Pulmonary artery endothelial cell (primary cell): ENCODE data around the gene UBTD1. TPM values are rescaled to one million over a fixed set of nuclear protein-coding genes. Genes with fewer than 3 reads are reported as not detected.

Source experiments
- DNase-seq: peaks from one replicate; pipeline ENCODE4 v3.0.0-alpha.2; 2011; ENCODE audit warnings: low read depth, low spot score
- total RNA-seq: library from RNA; depleted of rRNA; stranded (reverse); fragments of >200 nt; gene quantifications from 2 replicates; pipeline ENCODE4 v1.2.3, GENCODE V29; 2014

Gene UBTD1
- total RNA-seq, 1 donor from 2014 or later, result 58.4 TPM

- no peak for DNase-seq
Observed at GRCh38 chr10:97611473-97611872, 112.7 kb downstream of the UBTD1 start.

GRCh38 chr10:97612386-97612785, 113.7 kb downstream of the UBTD1 start:
- DNase-seq, result no peak

GRCh38 chr10:97618285-97618684, 119.6 kb downstream of the UBTD1 start:
- no peak for DNase-seq

- DNase-seq, result no peak
Observed at GRCh38 chr10:97618733-97619132, 120.0 kb downstream of the UBTD1 start.

Other genes starting within 250 kb of the UBTD1 start
- gene ARHGAP19, start 206.3 kb upstream of the UBTD1 start, total RNA-seq, result 12.3 and 18.1 TPM in 2 replicates
- 3.2 and 4.6 TPM in 2 replicates for gene FRAT1, start 179.7 kb upstream of the UBTD1 start, total RNA-seq
- gene FRAT2, start 164.2 kb upstream of the UBTD1 start, total RNA-seq, result 11.0 and 11.9 TPM in 2 replicates
- gene RRP12, start 97.6 kb upstream of the UBTD1 start, total RNA-seq, result 21.6 and 27.8 TPM in 2 replicates
- gene PGAM1, start 72.7 kb upstream of the UBTD1 start, total RNA-seq, result 334 and 374 TPM in 2 replicates
- gene EXOSC1, start 52.9 kb upstream of the UBTD1 start, total RNA-seq, result 39.3 and 43.8 TPM in 2 replicates
- 35.5 and 50.4 TPM in 2 replicates for gene ZDHHC16, start 52.7 kb upstream of the UBTD1 start, total RNA-seq
- 70.7 and 76.8 TPM in 2 replicates for gene MMS19, start 502 bp upstream of the UBTD1 start, total RNA-seq
- 0.78 and 1.8 TPM in 2 replicates for gene ANKRD2, start 73.9 kb downstream of the UBTD1 start, total RNA-seq
- 0.18 and 0.53 TPM in 2 replicates for gene HOGA1, start 85.5 kb downstream of the UBTD1 start, total RNA-seq
- gene C10orf62, start 90.8 kb downstream of the UBTD1 start, total RNA-seq, result not detected in 2 replicates
- 3.9 and 7.1 TPM in 2 replicates for gene MORN4, start 134.6 kb downstream of the UBTD1 start, total RNA-seq
- 17.1 and 19.3 TPM in 2 replicates for gene PI4K2A, start 141.7 kb downstream of the UBTD1 start, total RNA-seq
- gene AVPI1, start 188.3 kb downstream of the UBTD1 start, total RNA-seq, result 2.4 and 3.2 TPM in 2 replicates
- gene MARVELD1, start 214.8 kb downstream of the UBTD1 start, total RNA-seq, result 17.3 and 21.2 TPM in 2 replicates
- gene ZFYVE27, start 238.2 kb downstream of the UBTD1 start, total RNA-seq, result 16.0 and 20.8 TPM in 2 replicates